GM18502 (cell line): ENCODE measurements around the gene GALM.
"Not testable (repeated sequence)": the region's sequence is repeated elsewhere in the genome, so short reads cannot be mapped to it uniquely, and the experiment has no call there.

Experiments used
- ATAC-seq: cut with Tn5 transposase; IDR thresholded peaks from one replicate; pipeline ENCODE4 v1.9.1; 2021; ENCODE audit warnings: mild to moderate bottlenecking; ENCODE audit not compliant: unreplicated experiment, poor library complexity

The GALM gene

GRCh38 chr2:38751596-38752410, 85.9 kb downstream of the GALM start:
- ATAC-seq: peak; percentile 35

- no peak for ATAC-seq
These were observed 88.1 kb downstream of the GALM start for GRCh38 chr2:38754049-38754448.

- no peak for ATAC-seq
These were observed 88.6 kb downstream of the GALM start for GRCh38 chr2:38754506-38754905.

- ATAC-seq: not testable (repeated sequence)
These were observed 90.0 kb downstream of the GALM start for GRCh38 chr2:38755891-38756290.

GRCh38 chr2:38763228-38763627, 97.3 kb downstream of the GALM start:
- no peak for ATAC-seq

- ATAC-seq: no peak
These were observed 97.8 kb downstream of the GALM start for GRCh38 chr2:38763728-38764127.

GRCh38 chr2:38765149-38765548, 99.2 kb downstream of the GALM start:
- ATAC-seq: no peak

- ATAC-seq: no peak
These were observed 99.6 kb downstream of the GALM start for GRCh38 chr2:38765551-38765950.

- no peak for ATAC-seq
These were observed 105.7 kb downstream of the GALM start for GRCh38 chr2:38771632-38772031.

GRCh38 chr2:38775097-38775920, 109.4 kb downstream of the GALM start:
- no peak for ATAC-seq

GRCh38 chr2:38775921-38776225, 110.0 kb downstream of the GALM start:
- no peak for ATAC-seq

- ATAC-seq: no peak
These were observed 110.6 kb downstream of the GALM start for GRCh38 chr2:38776531-38776930.

- no peak for ATAC-seq
These were observed 112.8 kb downstream of the GALM start for GRCh38 chr2:38778687-38779082.

GRCh38 chr2:38783586-38783985, 117.7 kb downstream of the GALM start:
- no peak for ATAC-seq
